HepG2 (cell line): ENCODE data around the gene CD248. TPM values are rescaled to one million over a fixed set of nuclear protein-coding genes. Genes with fewer than 3 reads are reported as not detected.
A peak's percentile ranks its signal among the peaks of the same experiment; 100 is the strongest.

Source experiments
- AHR ChIP-seq: IDR thresholded peaks from 2 replicates; pipeline ENCODE4 v1.6.1; 2018; ENCODE audit warnings: missing genetic modification reagents, missing compliant biosample characterization
- CEBPG ChIP-seq: IDR thresholded peaks from 2 replicates; pipeline ENCODE4 v1.6.1; 2016
- DZIP1 ChIP-seq: sonication (generic); formaldehyde crosslinking; IDR thresholded peaks from 2 replicates; pipeline ENCODE4 v1.5.0; 2020; ENCODE audit warnings: mild to moderate bottlenecking, missing genetic modification reagents
- EEA1 ChIP-seq: sonication (generic); formaldehyde crosslinking; IDR thresholded peaks from 2 replicates; pipeline ENCODE4 v1.5.1; 2020; ENCODE audit warnings: mild to moderate bottlenecking, missing genetic modification reagents, borderline replicate concordance
- EHMT2 ChIP-seq: fragments of 200-600 bp; sonication (generic); IDR thresholded peaks from 2 replicates; pipeline ENCODE4 v1.7.0; 2017; ENCODE audit warnings: antibody characterized with exemption, low read depth, low read length, borderline replicate concordance
- ERF ChIP-seq: IDR thresholded peaks from 2 replicates; pipeline ENCODE4 v1.6.1; 2018; ENCODE audit warnings: missing biosample characterization, missing genetic modification reagents
- ETS1 ChIP-seq: sonication (generic); formaldehyde crosslinking; IDR thresholded peaks from 2 replicates; pipeline ENCODE4 v1.4.0; 2020; ENCODE audit warnings: missing genetic modification reagents
- GTF3A ChIP-seq: sonication (generic); formaldehyde crosslinking; conservative IDR thresholded peaks from 2 replicates; pipeline ENCODE4 v1.4.0; 2020; ENCODE audit warnings: mild to moderate bottlenecking, missing genetic modification reagents
- HIVEP1 ChIP-seq: sonication (generic); formaldehyde crosslinking; IDR thresholded peaks from 2 replicates; pipeline ENCODE4 v1.4.0; 2020; ENCODE audit warnings: mild to moderate bottlenecking, missing genetic modification reagents
- ISL2 ChIP-seq: sonication (generic); formaldehyde crosslinking; IDR thresholded peaks from 2 replicates; pipeline ENCODE4 v1.5.0; 2020; ENCODE audit warnings: missing genetic modification reagents
- MAFF ChIP-seq: IDR thresholded peaks from 2 replicates; pipeline ENCODE4 v1.6.1; 2011; ENCODE audit warnings: low read depth, low read length, improper control_type of control experiment
- POLR2A ChIP-seq, 2 experiments: IDR thresholded peaks; 2 replicates each; pipeline ENCODE4 v1.6.1; 2011; ENCODE audit warnings: low read depth in 2 of 2, low read length in 2 of 2, mild to moderate bottlenecking in 1 of 2, moderate library complexity in 1 of 2; ENCODE audit not compliant: insufficient read depth in 1 of 2
- SALL1 ChIP-seq: sonication (generic); formaldehyde crosslinking; IDR thresholded peaks from 2 replicates; pipeline ENCODE4 v1.8.0; 2022; ENCODE audit warnings: mild to moderate bottlenecking, missing genetic modification reagents
- TERF1 ChIP-seq: sonication (generic); formaldehyde crosslinking; IDR thresholded peaks from 2 replicates; pipeline ENCODE4 v1.8.0; 2022; ENCODE audit warnings: mild to moderate bottlenecking, missing genetic modification reagents, moderate library complexity
- YY1 ChIP-seq: IDR thresholded peaks from 2 replicates; pipeline ENCODE4 v1.6.1; 2011; ENCODE audit warnings: low read length, low read depth, moderate library complexity, mild to moderate bottlenecking; ENCODE audit not compliant: insufficient read depth, insufficient replicate concordance
- ZBTB7A ChIP-seq: sonication (generic); formaldehyde crosslinking; IDR thresholded peaks from 2 replicates; pipeline ENCODE4 v1.8.0; 2022; ENCODE audit warnings: mild to moderate bottlenecking, missing genetic modification reagents
- ZNF207 ChIP-seq: fragments of 450-650 bp; IDR thresholded peaks from 2 replicates; pipeline ENCODE4 v1.6.1; 2016; ENCODE audit warnings: antibody characterized with exemption, borderline replicate concordance
- ZNF501 ChIP-seq: sonication (generic); formaldehyde crosslinking; IDR thresholded peaks from 2 replicates; pipeline ENCODE4 v1.5.1; 2020; ENCODE audit warnings: mild to moderate bottlenecking, moderate library complexity, missing genetic modification reagents
- ZNF510 ChIP-seq: sonication (generic); formaldehyde crosslinking; IDR thresholded peaks from 2 replicates; pipeline ENCODE4 v1.4.0; 2020; ENCODE audit warnings: low read depth, mild to moderate bottlenecking, missing genetic modification reagents
- ZNF567 ChIP-seq: sonication (generic); formaldehyde crosslinking; IDR thresholded peaks from 2 replicates; pipeline ENCODE4 v1.8.1; 2023; ENCODE audit warnings: mild to moderate bottlenecking, missing genetic modification reagents, borderline replicate concordance
- ZNF598 ChIP-seq: sonication (generic); formaldehyde crosslinking; IDR thresholded peaks from 2 replicates; pipeline ENCODE4 v1.5.1; 2020; ENCODE audit warnings: mild to moderate bottlenecking, missing genetic modification reagents, borderline replicate concordance
- ZNF776 ChIP-seq: sonication (generic); formaldehyde crosslinking; IDR thresholded peaks from 2 replicates; pipeline ENCODE4 v1.4.0; 2020; ENCODE audit warnings: mild to moderate bottlenecking, missing genetic modification reagents
- ZNF792 ChIP-seq: IDR thresholded peaks from 2 replicates; pipeline ENCODE4 v1.6.1; 2016
- ZNF800 ChIP-seq: sonication (generic); formaldehyde crosslinking; IDR thresholded peaks from 2 replicates; pipeline ENCODE4 v1.4.0; 2020; ENCODE audit warnings: missing genetic modification reagents
- polyA plus RNA-seq, 8 experiments: library from polyadenylated mRNA; depleted of rRNA in 3 of 8; stranded (reverse) in 7 of 8; unstranded in 1 of 8; fragments of >200 nt; fragmentation: Illumina TruSeq in 4 of 8; extraction: Trizol in 4 of 8; gene quantifications; 2 replicates each; pipeline versions ENCODE4 v1.2.1 to v1.2.3, GENCODE V29; 2011 to 2016; ENCODE audit warnings: low read depth in 4 of 8, missing spikeins in 1 of 8, mixed read lengths in 1 of 8; ENCODE audit not compliant: insufficient read depth in 1 of 8
- total RNA-seq, 5 experiments: library from RNA; depleted of rRNA; stranded (reverse); fragments of >200 nt; fragmentation: Illumina TruSeq; extraction: Trizol; gene quantifications; 2 replicates each; pipeline ENCODE4 v1.2.3, GENCODE V29; 2016; ENCODE audit warnings: low read depth in 1 of 5

Gene CD248
- total and polyA plus RNA-seq, 2 of the 13 experiments (the other 11 are each of a cell fraction or from before 2014, with no cell fraction given) = 0.25 to 0.35 TPM

DNA sequence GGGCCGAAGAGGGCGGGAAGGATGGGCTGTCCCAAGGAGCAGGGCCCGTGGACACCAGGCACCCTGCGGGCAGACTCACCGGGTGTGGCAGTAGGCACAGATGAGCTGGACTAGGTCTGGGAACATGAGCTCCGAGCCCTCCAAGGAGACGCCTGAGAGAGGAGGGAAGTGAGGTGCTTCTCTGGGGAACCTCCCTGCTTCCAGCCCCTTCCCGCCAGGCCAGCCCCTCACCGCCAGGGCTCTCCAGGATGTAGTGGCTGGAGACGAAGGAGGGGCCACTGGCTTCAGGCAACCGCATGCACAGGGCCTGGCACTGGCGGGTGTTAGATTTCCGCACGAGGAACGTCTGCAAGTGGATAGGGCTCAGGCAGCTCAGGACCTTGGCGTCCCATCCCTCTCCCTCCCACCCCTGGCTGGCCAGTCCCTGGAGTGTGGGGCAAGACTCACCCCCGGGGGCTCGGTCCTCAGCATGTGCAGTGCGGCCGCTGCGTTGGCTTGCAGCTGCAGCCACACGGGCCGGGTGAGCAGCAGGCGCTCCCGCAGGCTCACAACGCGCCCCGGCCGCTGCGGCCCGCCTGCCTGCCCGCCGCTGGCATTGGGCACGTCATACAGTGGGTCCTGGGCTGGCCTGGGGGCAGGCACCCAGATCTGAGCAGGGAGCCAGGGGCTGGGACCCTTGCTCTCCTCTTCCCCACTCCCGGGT, 18.8 kb upstream of the CD248 start (continued):
- TF ChIP-seq ZNF501 = peak; percentile 71; the same call in 1 of the 2 replicates
- TF ChIP-seq ISL2 (CRISPR knock-in tag) = no peak
- TF ChIP-seq ZNF776 (CRISPR knock-in tag) = 0 out of 2 replicates have a peak, but pooled peaks have one; percentile 49
- peak in 1 of 2 experiments; percentile 14; a peak in 1 of 4 replicates for TF ChIP-seq POLR2A (IDR thresholded peaks at IDR 0.05; ENCODE audit: insufficient read depth in 1 of 2, low read depth in 2 of 2, low read length in 2 of 2)
- peak; percentile 56; the same call in 1 of the 2 replicates for TF ChIP-seq DZIP1
- TF ChIP-seq CEBPG (CRISPR knock-in tag) = no peak
- no peak for TF ChIP-seq ERF (CRISPR knock-in tag)
- TF ChIP-seq YY1 = no peak
- no peak for TF ChIP-seq SALL1 (CRISPR knock-in tag)
- TF ChIP-seq TERF1 = no peak
- TF ChIP-seq ZNF598 (CRISPR knock-in tag) = peak; percentile 41; the same call in 1 of the 2 replicates
- no peak for TF ChIP-seq EEA1
- TF ChIP-seq ZBTB7A = no peak
- TF ChIP-seq HIVEP1 (CRISPR knock-in tag) = no peak
- no peak for TF ChIP-seq ZNF792
- TF ChIP-seq ZNF207 = no peak
- TF ChIP-seq ZNF800 (CRISPR knock-in tag) = no peak
- no peak for TF ChIP-seq AHR (CRISPR knock-in tag)
- no peak for TF ChIP-seq ETS1 (CRISPR knock-in tag)
- no peak for TF ChIP-seq ZNF510 (CRISPR knock-in tag)
- TF ChIP-seq ZNF567 (CRISPR knock-in tag) = no peak; the same call in 1 of the 2 replicates
- TF ChIP-seq GTF3A (CRISPR knock-in tag) = 0 out of 2 replicates have a peak, but pooled peaks have one; percentile 20
- TF ChIP-seq MAFF = no peak
- no peak for TF ChIP-seq EHMT2
